ENCODE results near the gene PRKN. TPM values are rescaled to one million over a fixed set of nuclear protein-coding genes. Genes with fewer than 3 reads are reported as not detected.

Gene PRKN
- total and polyA plus RNA-seq, 3 experiments from 2014 or later, result 0.22 to 1.0 (median 0.55) TPM

GRCh38 chr6:161722394-161722793 is 1005.2 kb downstream of the PRKN start:
- H3K4me1 ChIP-seq (ENCODE audit: insufficient read depth, low read length), result no peaks in the 10 kb centered on the region
- ChIA-PET CTCF (no interaction called here), POLR2A (no interaction called here)
- H3K4me3 Mint-ChIP-seq, result no peak overlapping the region
- no peak overlapping the region for H3K27ac ChIP-seq (ENCODE audit: low read depth, low read length)
- no peak for DNase-seq
- H3K4me3 ChIP-seq (ENCODE audit: low read length), result no peak overlapping the region
- H3K9me3 ChIP-seq (ENCODE audit: low read length), result no peaks in the 10 kb centered on the region
- H3K27me3 Mint-ChIP-seq, result no peaks in the 10 kb centered on the region
- H3K27me3 ChIP-seq (ENCODE audit: insufficient read depth, low read length, poor library complexity, severe bottlenecking), result no peaks in the 10 kb centered on the region
- H3K36me3 ChIP-seq (ENCODE audit: insufficient read depth, low read length), result no peaks in the 10 kb centered on the region
- H3K27ac Mint-ChIP-seq, result no peak overlapping the region
- H3K36me3 Mint-ChIP-seq, result no peaks in the 10 kb centered on the region
- H3K4me1 Mint-ChIP-seq, result no peaks in the 10 kb centered on the region
- peaks cover 0 to 8% (median 0%) of the 10 kb centered on the region in 5 donors for H3K9me3 Mint-ChIP-seq

- no peaks in the 10 kb centered on the region for H3K4me1 ChIP-seq (ENCODE audit: insufficient read depth, low read length)
- Mint-ChIP-seq H3K9me3 (peaks cover 0 to 8% (median 0%) of the 10 kb centered on the region in 5 donors), H3K27me3 (no peaks in the 10 kb centered on the region), H3K36me3 (no peaks in the 10 kb centered on the region), H3K27ac (no peak overlapping the region), H3K4me3 (no peak overlapping the region), H3K4me1 (no peaks in the 10 kb centered on the region)
- no peaks in the 10 kb centered on the region for H3K36me3 ChIP-seq (ENCODE audit: insufficient read depth, low read length)
- DNase-seq, result no peak
- H3K27ac ChIP-seq (ENCODE audit: low read depth, low read length), result no peak overlapping the region
- ChIA-PET POLR2A (no interaction called here), CTCF (no interaction called here)
- no peaks in the 10 kb centered on the region for H3K27me3 ChIP-seq (ENCODE audit: insufficient read depth, low read length, poor library complexity, severe bottlenecking)
- H3K9me3 ChIP-seq (ENCODE audit: low read length), result no peaks in the 10 kb centered on the region
- no peak overlapping the region for H3K4me3 ChIP-seq (ENCODE audit: low read length)
Observed at GRCh38 chr6:161721511-161721910, 1006.1 kb downstream of the PRKN start.

- Histone ChIP-seq H3K27me3 (ENCODE audit: insufficient read depth, low read length, poor library complexity, severe bottlenecking) (no peaks in the 10 kb centered on the region), H3K4me1 (ENCODE audit: insufficient read depth, low read length) (no peaks in the 10 kb centered on the region), H3K36me3 (ENCODE audit: insufficient read depth, low read length) (no peaks in the 10 kb centered on the region), H3K4me3 (ENCODE audit: low read length) (no peak overlapping the region), H3K27ac (ENCODE audit: low read depth, low read length) (no peak overlapping the region), H3K9me3 (ENCODE audit: low read length) (no peaks in the 10 kb centered on the region)
- ChIA-PET POLR2A (no interaction called here), CTCF (no interaction called here)
- Mint-ChIP-seq H3K9me3 (peaks cover 0 to 8% (median 2%) of the 10 kb centered on the region in 5 donors), H3K36me3 (no peaks in the 10 kb centered on the region), H3K27me3 (no peaks in the 10 kb centered on the region), H3K4me1 (no peaks in the 10 kb centered on the region), H3K4me3 (no peak overlapping the region), H3K27ac (no peak overlapping the region)
- DNase-seq, result no peak
Observed at GRCh38 chr6:161716176-161716575, 1011.4 kb downstream of the PRKN start.

- CTCF ChIA-PET, result no interaction called here
- H3K36me3 ChIP-seq (ENCODE audit: insufficient read depth, low read length), result no peaks in the 10 kb centered on the region
- DNase-seq, result no peak
- H3K4me1 ChIP-seq (ENCODE audit: insufficient read depth, low read length), result no peaks in the 10 kb centered on the region
- Mint-ChIP-seq H3K36me3 (no peaks in the 10 kb centered on the region), H3K27ac (no peak overlapping the region), H3K4me1 (no peaks in the 10 kb centered on the region), H3K27me3 (no peaks in the 10 kb centered on the region), H3K4me3 (no peak overlapping the region), H3K9me3 (peaks cover 0 to 6% (median 2%) of the 10 kb centered on the region in 5 donors)
- no peak overlapping the region for H3K27ac ChIP-seq (ENCODE audit: low read depth, low read length)
- H3K27me3 ChIP-seq (ENCODE audit: insufficient read depth, low read length, poor library complexity, severe bottlenecking), result no peaks in the 10 kb centered on the region
- no peaks in the 10 kb centered on the region for H3K9me3 ChIP-seq (ENCODE audit: low read length)
- H3K4me3 ChIP-seq (ENCODE audit: low read length), result no peak overlapping the region
- POLR2A ChIA-PET, result no interaction called here
Observed at GRCh38 chr6:161711938-161712337, 1015.6 kb downstream of the PRKN start.

- Histone ChIP-seq H3K9me3 (ENCODE audit: low read length) (no peaks in the 10 kb centered on the region), H3K36me3 (ENCODE audit: insufficient read depth, low read length) (no peaks in the 10 kb centered on the region), H3K4me3 (ENCODE audit: low read length) (no peak overlapping the region), H3K27me3 (ENCODE audit: insufficient read depth, low read length, poor library complexity, severe bottlenecking) (no peaks in the 10 kb centered on the region), H3K27ac (ENCODE audit: low read depth, low read length) (no peak overlapping the region), H3K4me1 (ENCODE audit: insufficient read depth, low read length) (no peaks in the 10 kb centered on the region)
- H3K4me1 Mint-ChIP-seq, result no peaks in the 10 kb centered on the region
- no peak overlapping the region for H3K27ac Mint-ChIP-seq
- H3K4me3 Mint-ChIP-seq, result no peak overlapping the region
- POLR2A ChIA-PET, result interaction anchor here (0.5 kb wide), 1 partner anchor 33 kb away, joined by 3 read pairs; no protein-coding TSS in a partner anchor
- no peak for DNase-seq
- H3K27me3 Mint-ChIP-seq, result no peaks in the 10 kb centered on the region
- H3K9me3 Mint-ChIP-seq, result peaks cover 0 to 6% (median 2%) of the 10 kb centered on the region in 5 donors
- CTCF ChIA-PET, result no interaction called here
- H3K36me3 Mint-ChIP-seq, result no peaks in the 10 kb centered on the region
Observed at GRCh38 chr6:161711515-161711914, 1016.1 kb downstream of the PRKN start.

DNA sequence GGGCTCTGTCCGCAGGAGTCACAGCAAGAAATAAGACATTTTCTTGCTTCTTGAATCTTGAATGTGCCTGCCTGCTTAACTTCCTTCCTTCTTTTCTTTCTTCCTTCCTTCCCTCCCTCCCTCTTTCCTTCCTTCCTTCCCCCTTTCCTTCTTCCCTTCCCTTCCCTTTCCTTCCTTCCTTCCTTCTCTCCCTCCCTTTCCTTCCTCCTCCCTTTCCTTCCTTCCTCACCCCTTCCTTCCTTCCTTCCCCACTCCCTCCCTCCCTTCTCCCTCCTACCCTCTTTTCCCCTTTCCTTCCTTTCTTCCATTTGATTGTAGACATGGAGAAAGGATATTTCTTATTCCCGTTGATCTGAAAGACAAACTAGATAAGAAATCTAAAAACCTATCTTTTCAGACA is 1016.9 kb downstream of the PRKN start:
- H3K36me3 Mint-ChIP-seq, result no peaks in the 10 kb centered on the region
- no peak overlapping the region for H3K4me3 Mint-ChIP-seq
- H3K9me3 ChIP-seq (ENCODE audit: low read length), result no peaks in the 10 kb centered on the region
- ChIA-PET CTCF (no interaction called here), POLR2A (no interaction called here)
- no peaks in the 10 kb centered on the region for H3K4me1 Mint-ChIP-seq
- H3K4me1 ChIP-seq (ENCODE audit: insufficient read depth, low read length), result no peaks in the 10 kb centered on the region
- peaks cover 0 to 9% (median 0%) of the 10 kb centered on the region in 5 donors for H3K9me3 Mint-ChIP-seq
- H3K27ac ChIP-seq (ENCODE audit: low read depth, low read length), result no peak overlapping the region
- DNase-seq, result no peak
- H3K27me3 Mint-ChIP-seq, result no peaks in the 10 kb centered on the region
- H3K27ac Mint-ChIP-seq, result no peak overlapping the region
- H3K36me3 ChIP-seq (ENCODE audit: insufficient read depth, low read length), result no peaks in the 10 kb centered on the region
- no peak overlapping the region for H3K4me3 ChIP-seq (ENCODE audit: low read length)
- no peaks in the 10 kb centered on the region for H3K27me3 ChIP-seq (ENCODE audit: insufficient read depth, low read length, poor library complexity, severe bottlenecking)

DNA sequence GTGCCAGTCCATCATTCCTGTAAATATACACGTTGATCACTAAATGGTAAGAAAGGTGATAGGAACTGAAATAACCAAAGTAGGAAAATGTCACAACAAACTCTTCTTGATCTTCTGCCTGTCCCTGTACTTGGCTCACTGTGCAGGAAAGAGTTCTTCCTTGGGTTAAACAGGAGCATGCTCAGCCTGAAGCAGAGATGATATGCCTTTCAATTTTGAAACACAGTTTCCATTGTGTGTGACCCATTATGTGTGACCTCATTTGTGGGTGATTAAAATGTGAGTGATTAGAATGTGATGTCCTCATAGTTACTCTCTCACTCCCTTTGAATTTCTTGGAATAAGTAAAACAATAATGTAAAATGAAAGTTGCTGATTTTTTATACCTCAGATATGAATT is 1026.5 kb downstream of the PRKN start:
- ChIA-PET CTCF (no interaction called here), POLR2A (no interaction called here)
- Mint-ChIP-seq H3K9me3 (peaks cover 0 to 5% (median 0%) of the 10 kb centered on the region in 5 donors), H3K27ac (no peak overlapping the region), H3K4me1 (no peaks in the 10 kb centered on the region), H3K36me3 (no peaks in the 10 kb centered on the region), H3K27me3 (no peaks in the 10 kb centered on the region), H3K4me3 (no peak overlapping the region)
- H3K9me3 ChIP-seq (ENCODE audit: low read length), result no peaks in the 10 kb centered on the region
- H3K36me3 ChIP-seq (ENCODE audit: insufficient read depth, low read length), result no peaks in the 10 kb centered on the region
- no peak for DNase-seq
- H3K4me1 ChIP-seq (ENCODE audit: insufficient read depth, low read length), result no peaks in the 10 kb centered on the region
- H3K27ac ChIP-seq (ENCODE audit: low read depth, low read length), result no peak overlapping the region
- no peak overlapping the region for H3K4me3 ChIP-seq (ENCODE audit: low read length)
- H3K27me3 ChIP-seq (ENCODE audit: insufficient read depth, low read length, poor library complexity, severe bottlenecking), result no peaks in the 10 kb centered on the region

GRCh38 chr6:161696801-161697200 is 1030.8 kb downstream of the PRKN start:
- no peak overlapping the region for H3K27ac Mint-ChIP-seq
- H3K9me3 Mint-ChIP-seq, result peaks cover 0 to 3% (median 0%) of the 10 kb centered on the region in 5 donors
- H3K36me3 Mint-ChIP-seq, result no peaks in the 10 kb centered on the region
- H3K27me3 Mint-ChIP-seq, result peaks cover 0 to 1% of the 10 kb centered on the region in 2 donors
- H3K27me3 ChIP-seq (ENCODE audit: insufficient read depth, low read length, poor library complexity, severe bottlenecking), result no peaks in the 10 kb centered on the region
- H3K27ac ChIP-seq (ENCODE audit: low read depth, low read length), result no peak overlapping the region
- no peaks in the 10 kb centered on the region for H3K9me3 ChIP-seq (ENCODE audit: low read length)
- H3K4me3 Mint-ChIP-seq, result no peak overlapping the region
- H3K4me1 ChIP-seq (ENCODE audit: insufficient read depth, low read length), result no peaks in the 10 kb centered on the region
- no peaks in the 10 kb centered on the region for H3K4me1 Mint-ChIP-seq
- DNase-seq, result no peak
- H3K4me3 ChIP-seq (ENCODE audit: low read length), result no peak overlapping the region
- POLR2A ChIA-PET, result no interaction called here
- CTCF ChIA-PET, result no interaction called here
- no peaks in the 10 kb centered on the region for H3K36me3 ChIP-seq (ENCODE audit: insufficient read depth, low read length)

- H3K4me3 Mint-ChIP-seq, result no peak overlapping the region
Observed at GRCh38 chr6:161694995-161695394, 1032.6 kb downstream of the PRKN start.

More at GRCh38 chr6:161694995-161695394, 1032.6 kb downstream of the PRKN start:
- Mint-ChIP-seq H3K27me3 (peaks cover 0 to 1% of the 10 kb centered on the region in 2 donors), H3K4me1 (no peaks in the 10 kb centered on the region), H3K36me3 (no peaks in the 10 kb centered on the region), H3K27ac (no peak overlapping the region), H3K9me3 (peaks cover 0 to 3% (median 0%) of the 10 kb centered on the region in 5 donors)
- Histone ChIP-seq H3K36me3 (ENCODE audit: insufficient read depth, low read length) (no peaks in the 10 kb centered on the region), H3K27ac (ENCODE audit: low read depth, low read length) (no peak overlapping the region), H3K9me3 (ENCODE audit: low read length) (no peaks in the 10 kb centered on the region), H3K27me3 (ENCODE audit: insufficient read depth, low read length, poor library complexity, severe bottlenecking) (no peaks in the 10 kb centered on the region), H3K4me3 (ENCODE audit: low read length) (no peak overlapping the region), H3K4me1 (ENCODE audit: insufficient read depth, low read length) (no peaks in the 10 kb centered on the region)
- ChIA-PET POLR2A (no interaction called here), CTCF (no interaction called here)
- DNase-seq, result no peak
